Omental fat pad (tissue), 4 donors: Measurements from ENCODE around the gene PGLYRP2. TPM values are rescaled to one million over a fixed set of nuclear protein-coding genes. Genes with fewer than 3 reads are reported as not detected.

ENCODE experiments used
- ATAC-seq: fragments of 150-250 bp; one replicate; pipeline ENCODE4 v1.9.1; 2016; ENCODE audit warnings: mild to moderate bottlenecking, moderate library complexity; ENCODE audit not compliant: low FRiP score
- DNase-seq: peaks from one replicate; pipeline ENCODE4 v3.0.0-alpha.2; 2019; ENCODE audit warnings: low spot score
- small RNA-seq: library from RNA; depleted of rRNA; stranded (forward); fragments of <200 nt; gene quantifications from one replicate; pipeline ENCODE3, GENCODE V24; 2016
- total RNA-seq, 4 donors: library from RNA; depleted of rRNA; stranded (reverse); fragments of >200 nt; gene quantifications; one replicate each; pipeline ENCODE4 v1.1.0, GENCODE V29; 2016
- TF ChIP-seq, protein P1 (sequence below), 3 donors: fragments of 450-650 bp; IDR thresholded peaks; one replicate each; pipeline ENCODE4 v1.5.1; 2016 to 2017; ENCODE audit warnings: antibody characterized with exemption in 3 of 3, mild to moderate bottlenecking in 3 of 3, moderate library complexity in 2 of 3

Gene PGLYRP2
- total RNA-seq, 4 donors from 2014 or later, result not detected

DNA sequence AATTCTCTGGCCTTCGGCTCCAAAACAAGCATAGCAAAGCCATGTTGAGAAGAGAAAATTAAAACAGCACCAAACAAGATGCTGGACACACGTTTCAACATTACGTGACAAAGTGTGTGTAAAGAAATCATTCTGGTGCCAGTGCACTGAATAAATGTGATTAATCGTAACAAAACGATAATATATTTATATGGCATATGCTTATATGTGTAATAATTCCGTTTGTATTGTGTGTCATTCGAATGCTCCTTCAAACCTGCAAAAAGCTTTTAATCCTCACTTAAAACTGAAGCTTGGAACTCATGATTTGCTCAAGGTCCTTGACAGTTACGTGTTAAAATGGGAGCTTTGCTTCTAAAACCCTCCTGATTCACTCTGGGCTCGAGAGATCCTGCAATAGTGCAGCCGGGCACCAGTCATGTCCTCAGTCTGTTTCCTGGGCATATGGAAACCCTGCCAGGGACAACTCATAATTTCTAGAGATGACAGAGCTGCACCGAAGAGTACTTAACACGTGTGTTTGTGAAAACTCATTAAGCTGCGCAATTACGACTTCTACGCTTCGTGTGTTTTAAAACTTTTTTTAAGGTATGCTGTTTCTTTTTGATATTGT, 59.8 kb downstream of the PGLYRP2 start:
- DNase-seq (no peak), ATAC-seq (no peak)
- TF ChIP-seq, protein P1, sequence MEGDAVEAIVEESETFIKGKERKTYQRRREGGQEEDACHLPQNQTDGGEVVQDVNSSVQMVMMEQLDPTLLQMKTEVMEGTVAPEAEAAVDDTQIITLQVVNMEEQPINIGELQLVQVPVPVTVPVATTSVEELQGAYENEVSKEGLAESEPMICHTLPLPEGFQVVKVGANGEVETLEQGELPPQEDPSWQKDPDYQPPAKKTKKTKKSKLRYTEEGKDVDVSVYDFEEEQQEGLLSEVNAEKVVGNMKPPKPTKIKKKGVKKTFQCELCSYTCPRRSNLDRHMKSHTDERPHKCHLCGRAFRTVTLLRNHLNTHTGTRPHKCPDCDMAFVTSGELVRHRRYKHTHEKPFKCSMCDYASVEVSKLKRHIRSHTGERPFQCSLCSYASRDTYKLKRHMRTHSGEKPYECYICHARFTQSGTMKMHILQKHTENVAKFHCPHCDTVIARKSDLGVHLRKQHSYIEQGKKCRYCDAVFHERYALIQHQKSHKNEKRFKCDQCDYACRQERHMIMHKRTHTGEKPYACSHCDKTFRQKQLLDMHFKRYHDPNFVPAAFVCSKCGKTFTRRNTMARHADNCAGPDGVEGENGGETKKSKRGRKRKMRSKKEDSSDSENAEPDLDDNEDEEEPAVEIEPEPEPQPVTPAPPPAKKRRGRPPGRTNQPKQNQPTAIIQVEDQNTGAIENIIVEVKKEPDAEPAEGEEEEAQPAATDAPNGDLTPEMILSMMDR (IDR thresholded peaks at IDR 0.05), result no peak

Small RNA genes within 50 kb of the gene (small RNA-seq; reads per million reads assigned to genes)
- not detected for gene MIR1470

Other genes starting within 250 kb of the PGLYRP2 start
- gene EPHX3, start 247.1 kb downstream of the PGLYRP2 start, total RNA-seq, result under 1 TPM in 1 of 4 donors, not detected in 3; 0.84 TPM
- gene BRD4, start 147.0 kb downstream of the PGLYRP2 start, total RNA-seq, result 10 to 100 TPM; 22.6 to 49.1 (median 30.1) TPM
- gene AKAP8, start 99.7 kb downstream of the PGLYRP2 start, total RNA-seq, result 10 to 100 TPM; 17.5 to 45.6 (median 22.8) TPM
- gene AKAP8L, start 60.5 kb downstream of the PGLYRP2 start, total RNA-seq, result 100 to 1,000 TPM in 1 of 4 donors, 10 to 100 TPM in 3; 52.2 to 141 (median 79.5) TPM
- 10 to 100 TPM; 17.4 to 41.8 (median 33.6) TPM for gene WIZ, start 29.5 kb downstream of the PGLYRP2 start, total RNA-seq
- gene RASAL3, start 15.0 kb downstream of the PGLYRP2 start, total RNA-seq, result 1 to 10 TPM; 2.0 to 6.9 (median 3.6) TPM
- gene CYP4F22, start 29.0 kb upstream of the PGLYRP2 start, total RNA-seq, result 1 to 10 TPM in 1 of 4 donors, under 1 TPM in 1, not detected in 2; 0.36 to 1.3 TPM
- gene CYP4F8, start 135.7 kb upstream of the PGLYRP2 start, total RNA-seq, result not detected
- gene CYP4F3, start 161.4 kb upstream of the PGLYRP2 start, total RNA-seq, result 10 to 100 TPM in 1 of 4 donors, 1 to 10 TPM in 2, under 1 TPM in 1; 0.31 to 11.5 (median 1.5) TPM
- 10 to 100 TPM in 2 of 4 donors, 1 to 10 TPM in 2; 3.0 to 58.6 (median 11.9) TPM for gene CYP4F12, start 193.6 kb upstream of the PGLYRP2 start, total RNA-seq
- gene OR10H2, start 248.5 kb upstream of the PGLYRP2 start, total RNA-seq, result not detected